Measurements from ENCODE around the gene CRYBB3. TPM values are rescaled to one million over a fixed set of nuclear protein-coding genes. Genes with fewer than 3 reads are reported as not detected.

The CRYBB3 gene
- total RNA-seq: not detected in 2 replicates

DNA sequence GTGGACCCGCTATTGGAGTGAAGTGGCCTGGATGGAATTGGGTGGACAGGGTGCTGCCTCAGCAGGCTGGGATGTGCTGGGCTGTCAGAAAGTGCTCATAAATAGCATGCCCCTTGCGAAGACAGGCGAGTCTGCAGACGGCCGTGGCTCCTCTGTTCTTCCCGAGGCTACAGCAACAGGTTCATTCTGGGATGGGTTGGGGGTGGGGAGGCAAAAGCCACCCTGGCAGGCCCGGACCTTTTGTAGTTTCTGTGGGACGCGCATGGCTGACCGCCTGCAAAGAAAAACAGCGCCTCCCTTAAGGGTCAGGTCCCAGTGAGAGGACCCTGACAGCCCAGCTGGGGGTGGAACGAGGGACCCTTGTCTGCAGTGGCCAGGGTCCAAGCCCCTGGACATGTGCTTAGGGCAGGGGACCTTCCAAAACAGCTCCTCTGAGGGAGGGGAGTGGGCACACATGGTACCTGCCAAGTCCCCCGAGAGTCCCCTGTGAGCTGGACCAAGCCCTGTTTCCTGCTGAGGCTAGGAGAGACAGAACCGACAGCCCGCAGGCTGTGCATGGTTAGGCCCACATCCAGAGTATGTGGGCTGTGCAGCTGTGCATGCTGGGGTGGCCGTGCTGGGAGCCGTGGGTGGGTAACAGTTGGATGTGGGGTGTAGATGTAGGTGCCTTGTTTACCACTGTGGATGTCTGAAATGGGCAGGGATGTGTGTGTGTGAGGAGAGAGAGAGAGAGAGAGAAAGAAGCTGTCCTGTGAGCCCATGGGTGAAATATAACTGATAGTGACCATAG, at the start of gene CRYBB3:
Gene CRYBB3, plus strand, starts transcription at position 128 of the 790 bp plus-strand sequence. CDS start 1,539 bp downstream, outside the sequence.

DNA sequence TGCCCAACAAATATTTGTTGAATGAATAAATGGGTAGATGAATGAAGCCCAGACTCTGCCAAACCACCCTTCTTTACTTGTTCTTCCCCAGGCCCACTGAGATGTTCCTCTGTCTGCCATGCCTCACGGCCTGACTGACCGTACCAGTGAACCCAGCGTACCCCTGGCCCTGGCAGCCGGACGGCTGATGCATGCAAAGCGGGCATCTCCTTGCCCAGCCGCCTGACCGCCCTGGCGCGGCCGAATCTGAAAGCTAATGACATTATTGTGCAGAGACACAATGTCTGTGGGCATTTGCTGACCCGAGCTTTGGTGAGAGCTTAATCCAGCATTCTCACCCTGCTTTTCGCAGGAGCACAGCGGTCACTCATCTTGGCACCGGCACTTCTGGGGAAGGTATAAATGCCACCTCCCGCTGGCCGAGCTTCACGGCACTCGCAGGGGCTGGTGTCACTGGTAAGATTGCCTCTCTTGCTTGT, 19.6 kb downstream of the CRYBB3 start, which contains the start of gene CRYBB2:
Gene CRYBB2, plus strand, starts transcription at position 429 of the 479 bp plus-strand sequence. CDS start 1,791 bp downstream, outside the sequence.

Small RNA genes within 50 kb of the gene (small RNA-seq; reads per million reads assigned to genes)
- not detected for gene Z99916.2

Other genes starting within 250 kb of the CRYBB3 start
- 3.3 and 4.9 TPM in 2 replicates for gene KIAA1671, start 247.1 kb upstream of the CRYBB3 start, total RNA-seq
- gene CRYBB2, start 19.8 kb downstream of the CRYBB3 start, total RNA-seq: not detected in 2 replicates